Endodermal cell (in vitro differentiated cells): ENCODE data around the gene COPS4. TPM values are rescaled to one million over a fixed set of nuclear protein-coding genes. Genes with fewer than 3 reads are reported as not detected.
"Not testable (repeated sequence)": the region's sequence is repeated elsewhere in the genome, so short reads cannot be mapped to it uniquely, and the experiment has no call there.

Source experiments
- DNase-seq: peaks from one replicate; pipeline ENCODE4 v3.0.0-alpha.2; 2017
- H3K27ac ChIP-seq: 2 replicates; pipeline ENCODE4 v1.5.1; 2013; ENCODE audit warnings: mild to moderate bottlenecking, low read depth, low read length, moderate library complexity
- H3K27me3 ChIP-seq: 2 replicates; pipeline ENCODE4 v1.6.1; 2013; ENCODE audit warnings: mild to moderate bottlenecking, low read length, moderate library complexity; ENCODE audit not compliant: insufficient read depth, control insufficient read depth, poor library complexity, severe bottlenecking
- H3K36me3 ChIP-seq: 2 replicates; pipeline ENCODE4 v1.7.0; 2013; ENCODE audit warnings: mild to moderate bottlenecking, low read length, moderate library complexity; ENCODE audit not compliant: control insufficient read depth, insufficient read depth
- H3K4me1 ChIP-seq: one replicate; pipeline ENCODE4 v1.7.0; 2013; ENCODE audit warnings: low read length; ENCODE audit not compliant: control insufficient read depth, insufficient read depth
- H3K4me3 ChIP-seq: 2 replicates; pipeline ENCODE4 v1.5.1; 2013; ENCODE audit warnings: mild to moderate bottlenecking, low read length, moderate library complexity
- H3K9ac ChIP-seq: 2 replicates; pipeline ENCODE4 v1.6.1; 2013; ENCODE audit warnings: mild to moderate bottlenecking, low read length, moderate library complexity; ENCODE audit not compliant: poor library complexity, severe bottlenecking; ENCODE audit errors: extremely low read depth
- H3K9me3 ChIP-seq: 2 replicates; pipeline ENCODE4 v1.6.1; 2013; ENCODE audit warnings: mild to moderate bottlenecking, low read length, moderate library complexity; ENCODE audit not compliant: control insufficient read depth
- H3K27ac Mint-ChIP-seq: 2 replicates; pipeline ENCODE4 v1.8.0; 2020; ENCODE audit warnings: mixed read lengths
- H3K27me3 Mint-ChIP-seq: 2 replicates; pipeline ENCODE4 v1.8.0; 2021; ENCODE audit warnings: mild to moderate bottlenecking, mixed read lengths; ENCODE audit not compliant: insufficient read depth
- H3K36me3 Mint-ChIP-seq: 2 replicates; pipeline ENCODE4 v1.8.0; 2020; ENCODE audit warnings: low read depth, mixed read lengths
- H3K4me1 Mint-ChIP-seq: 2 replicates; pipeline ENCODE4 v1.8.0; 2020; ENCODE audit warnings: mixed read lengths
- H3K4me3 Mint-ChIP-seq: 2 replicates; pipeline ENCODE4 v1.8.0; 2020; ENCODE audit warnings: mild to moderate bottlenecking, moderate library complexity, mixed read lengths
- H3K9me3 Mint-ChIP-seq: 2 replicates; pipeline ENCODE4 v1.8.0; 2020; ENCODE audit warnings: mild to moderate bottlenecking, mixed read lengths
- WGBS, 2 experiments: methylation state at CpG; one replicate each; pipeline versions ENCODE4 v1.1.5 to v1.1.7; 2013; ENCODE audit warnings: missing lambda C conversion rate in 2 of 2, mixed read lengths in 1 of 2; ENCODE audit not compliant: insufficient coverage in 1 of 2, insufficient read length in 1 of 2; 5-methylcytosine and 5-hydroxymethylcytosine counted together
- total RNA-seq, 2 donors: library from RNA; stranded (reverse); fragmentation: NEBNext Ultra II Directional in 1 of 2; extraction: Animal tissue kit (Norgen Biotek cat#: 25700) in 1 of 2; gene quantifications; 2 replicates in 1 of 2; 3 replicates in 1 of 2; pipeline ENCODE4 v1.2.1, GENCODE V29; 2021
- TF ChIP-seq, protein P1 (sequence below): fragments of 200-600 bp; sonication (generic); conservative IDR thresholded peaks from 2 replicates; pipeline ENCODE4 v1.5.0; 2021; ENCODE audit warnings: antibody characterized with exemption, mild to moderate bottlenecking

COPS4 gene
- total RNA-seq, 2 donors from 2014 or later = 34.8 to 39.4 TPM

DNA sequence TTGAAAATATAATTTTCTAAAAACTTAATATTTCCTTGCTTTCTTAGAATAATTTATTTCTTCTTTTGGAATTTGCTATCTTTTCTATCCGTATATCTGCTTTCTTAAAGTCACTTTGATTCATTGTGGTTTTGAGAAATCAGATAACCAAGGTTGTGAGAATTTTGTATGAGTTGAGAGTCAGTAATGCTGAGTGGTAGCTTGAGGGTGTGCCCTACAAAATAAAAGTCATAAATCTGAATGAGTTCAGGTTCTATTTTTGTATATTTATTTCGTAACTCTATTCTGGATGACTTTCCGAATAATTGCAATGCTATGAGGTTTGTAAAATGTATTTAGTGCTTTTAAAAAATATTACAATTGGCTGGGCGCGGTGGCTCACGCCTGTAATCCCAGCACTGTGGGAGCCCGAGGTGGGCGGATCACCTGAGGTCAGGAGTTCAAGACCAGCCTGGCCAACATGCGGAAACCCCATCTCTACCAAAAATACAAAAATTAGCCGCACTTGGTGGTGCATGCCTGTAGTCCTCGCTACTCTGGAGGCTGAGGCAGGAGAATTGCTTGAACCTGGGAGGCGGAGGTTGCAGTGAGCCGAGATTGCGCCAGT is 8.9 kb downstream of the COPS4 start:
- H3K27ac Mint-ChIP-seq = no peak overlapping the region
- WGBS, 2 experiments = 93 to 96% methylated on average over 8 to 13 of the region's 14 CpGs
- peaks cover 5% of the 10 kb centered on the region for H3K36me3 Mint-ChIP-seq
- Histone ChIP-seq H3K4me1 (no peaks in the 10 kb centered on the region), H3K27me3 (no peaks in the 10 kb centered on the region), H3K36me3 (peaks cover 16% of the 10 kb centered on the region), H3K9ac (no peak overlapping the region), H3K4me3 (no peak overlapping the region), H3K9me3 (no peaks in the 10 kb centered on the region), H3K27ac (no peak overlapping the region)
- H3K4me3 Mint-ChIP-seq = no peak overlapping the region
- TF ChIP-seq, protein P1, sequence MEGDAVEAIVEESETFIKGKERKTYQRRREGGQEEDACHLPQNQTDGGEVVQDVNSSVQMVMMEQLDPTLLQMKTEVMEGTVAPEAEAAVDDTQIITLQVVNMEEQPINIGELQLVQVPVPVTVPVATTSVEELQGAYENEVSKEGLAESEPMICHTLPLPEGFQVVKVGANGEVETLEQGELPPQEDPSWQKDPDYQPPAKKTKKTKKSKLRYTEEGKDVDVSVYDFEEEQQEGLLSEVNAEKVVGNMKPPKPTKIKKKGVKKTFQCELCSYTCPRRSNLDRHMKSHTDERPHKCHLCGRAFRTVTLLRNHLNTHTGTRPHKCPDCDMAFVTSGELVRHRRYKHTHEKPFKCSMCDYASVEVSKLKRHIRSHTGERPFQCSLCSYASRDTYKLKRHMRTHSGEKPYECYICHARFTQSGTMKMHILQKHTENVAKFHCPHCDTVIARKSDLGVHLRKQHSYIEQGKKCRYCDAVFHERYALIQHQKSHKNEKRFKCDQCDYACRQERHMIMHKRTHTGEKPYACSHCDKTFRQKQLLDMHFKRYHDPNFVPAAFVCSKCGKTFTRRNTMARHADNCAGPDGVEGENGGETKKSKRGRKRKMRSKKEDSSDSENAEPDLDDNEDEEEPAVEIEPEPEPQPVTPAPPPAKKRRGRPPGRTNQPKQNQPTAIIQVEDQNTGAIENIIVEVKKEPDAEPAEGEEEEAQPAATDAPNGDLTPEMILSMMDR = no peak
- peaks cover 9% of the 10 kb centered on the region for H3K4me1 Mint-ChIP-seq
- no peak for DNase-seq
- H3K27me3 Mint-ChIP-seq = no peaks in the 10 kb centered on the region
- H3K9me3 Mint-ChIP-seq = no peaks in the 10 kb centered on the region

DNA sequence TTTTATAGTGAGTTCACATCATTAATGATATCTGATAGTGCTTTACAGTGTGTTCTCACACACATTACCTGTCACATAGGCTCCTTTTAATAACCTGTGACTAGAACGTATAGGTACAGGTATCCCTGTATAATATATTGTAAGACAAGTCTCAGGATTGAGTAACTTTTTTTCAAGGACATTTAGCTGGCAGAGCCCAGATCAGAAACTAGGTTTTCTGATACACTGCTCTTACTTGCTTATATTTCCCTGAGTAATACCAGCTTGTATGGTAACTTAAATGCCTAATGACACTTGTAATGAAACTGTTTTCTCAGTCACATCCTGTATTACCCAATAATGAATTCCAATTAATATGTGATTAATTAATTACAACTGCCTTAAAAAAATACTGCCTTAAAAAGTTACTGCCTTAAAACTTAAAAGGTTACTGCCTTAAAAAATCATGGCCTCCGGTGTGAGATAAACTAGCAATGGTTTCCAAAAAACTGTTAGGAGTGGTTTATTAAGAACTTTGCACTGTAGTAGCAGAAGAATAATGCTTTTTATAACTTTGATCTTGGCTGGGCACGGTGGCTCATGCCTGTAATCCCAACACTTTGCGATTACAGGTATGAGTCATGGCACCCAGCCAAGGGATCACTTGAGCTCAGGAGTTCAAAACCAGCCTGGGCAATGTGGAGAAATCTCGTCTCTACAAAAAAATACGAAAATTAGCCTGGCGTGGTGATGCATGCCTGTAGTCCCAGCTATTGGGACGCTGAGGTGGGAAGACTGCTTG is 11.9 kb downstream of the COPS4 start:
- DNase-seq = no peak

DNA sequence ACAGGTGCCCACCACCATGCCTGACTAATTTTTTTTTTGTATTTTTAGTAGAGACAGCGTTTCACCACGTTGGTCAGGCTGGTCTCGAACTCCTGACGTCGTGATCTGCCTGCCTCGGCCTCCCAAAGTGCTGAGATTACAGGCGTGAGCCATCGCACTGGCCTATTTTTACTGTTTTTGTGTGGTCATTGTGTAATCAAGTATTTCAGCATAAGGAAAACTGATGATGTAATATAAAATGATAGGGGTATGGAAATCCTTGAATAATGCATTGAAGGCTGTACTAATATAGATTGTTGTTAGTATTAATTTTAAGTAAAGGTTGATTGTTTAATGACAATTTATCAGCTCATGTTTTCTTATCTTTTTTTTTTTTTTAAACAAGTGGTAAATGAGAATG is 13.8 kb downstream of the COPS4 start:
- not testable (repeated sequence) for H3K27ac Mint-ChIP-seq, H3K4me1 Mint-ChIP-seq, H3K9me3 Mint-ChIP-seq, H3K27me3 ChIP-seq, H3K4me3 ChIP-seq, H3K9me3 ChIP-seq, H3K27me3 Mint-ChIP-seq, DNase-seq, H3K9ac ChIP-seq, H3K27ac ChIP-seq, H3K4me3 Mint-ChIP-seq, H3K4me1 ChIP-seq
- H3K36me3 ChIP-seq = peaks cover 40% of the 10 kb centered on the region
- WGBS, 2 experiments = 95 to 96% methylated on average over 6 to 8 of the region's 8 CpGs
- peaks cover 37% of the 10 kb centered on the region for H3K36me3 Mint-ChIP-seq

More for the DNA sequence above, 11.9 kb downstream of the COPS4 start:
- TF ChIP-seq, protein P1 = no peak
- H3K4me3 ChIP-seq = no peak overlapping the region
- 95% methylated on average over 6 to 8 of the region's 8 CpGs for WGBS, 2 experiments
- H3K27ac Mint-ChIP-seq = no peak overlapping the region
- peaks cover 24% of the 10 kb centered on the region for H3K36me3 Mint-ChIP-seq
- peaks cover 24% of the 10 kb centered on the region for H3K36me3 ChIP-seq
- H3K27me3 ChIP-seq = no peaks in the 10 kb centered on the region
- H3K4me1 Mint-ChIP-seq = peaks cover 3% of the 10 kb centered on the region
- H3K4me1 ChIP-seq = no peaks in the 10 kb centered on the region
- H3K9me3 ChIP-seq = no peaks in the 10 kb centered on the region
- H3K4me3 Mint-ChIP-seq = no peak overlapping the region
- no peaks in the 10 kb centered on the region for H3K27me3 Mint-ChIP-seq
- H3K27ac ChIP-seq = no peak overlapping the region
- H3K9ac ChIP-seq = no peak overlapping the region
- H3K9me3 Mint-ChIP-seq = no peaks in the 10 kb centered on the region
